Neutrophil (primary cell): ENCODE data around the gene NUP98.

Source experiments
- H3K27ac ChIP-seq: fragments of 200-600 bp; sonication (generic); 2 replicates; pipeline ENCODE4 v1.5.1; 2016; ENCODE audit warnings: mild to moderate bottlenecking, moderate library complexity
- H3K27me3 ChIP-seq: fragments of 200-600 bp; sonication (generic); 2 replicates; pipeline ENCODE4 v1.6.0; 2016; ENCODE audit warnings: mild to moderate bottlenecking
- H3K36me3 ChIP-seq: fragments of 200-600 bp; sonication (generic); 2 replicates; pipeline ENCODE4 v1.5.1; 2017
- H3K4me1 ChIP-seq, 2 experiments: fragments of 200-600 bp in 1 of 2; sonication (generic) in 1 of 2; 1 replicate in 1 of 2; 2 replicates in 1 of 2; pipeline versions ENCODE4 v1.5.1 to v1.6.1; 2013 to 2016; ENCODE audit warnings: low read depth in 1 of 2, low read length in 1 of 2, mild to moderate bottlenecking in 1 of 2, moderate library complexity in 1 of 2; ENCODE audit not compliant: control insufficient read depth in 1 of 2, insufficient read depth in 1 of 2
- H3K4me3 ChIP-seq, 2 experiments: fragments of 200-600 bp in 1 of 2; sonication (generic) in 1 of 2; 1 replicate in 1 of 2; 2 replicates in 1 of 2; pipeline ENCODE4 v1.5.1; 2013 to 2016; ENCODE audit warnings: low read depth in 1 of 2, low read length in 1 of 2, mild to moderate bottlenecking in 1 of 2, moderate library complexity in 1 of 2
- H3K9me3 ChIP-seq: fragments of 200-600 bp; sonication (generic); 2 replicates; pipeline ENCODE4 v1.5.1; 2016
- TF ChIP-seq, protein P1 (sequence below): fragments of 200-600 bp; sonication (generic); IDR thresholded peaks from 2 replicates; pipeline ENCODE4 v1.5.1; 2016; ENCODE audit warnings: antibody characterized with exemption

The NUP98 gene

DNA sequence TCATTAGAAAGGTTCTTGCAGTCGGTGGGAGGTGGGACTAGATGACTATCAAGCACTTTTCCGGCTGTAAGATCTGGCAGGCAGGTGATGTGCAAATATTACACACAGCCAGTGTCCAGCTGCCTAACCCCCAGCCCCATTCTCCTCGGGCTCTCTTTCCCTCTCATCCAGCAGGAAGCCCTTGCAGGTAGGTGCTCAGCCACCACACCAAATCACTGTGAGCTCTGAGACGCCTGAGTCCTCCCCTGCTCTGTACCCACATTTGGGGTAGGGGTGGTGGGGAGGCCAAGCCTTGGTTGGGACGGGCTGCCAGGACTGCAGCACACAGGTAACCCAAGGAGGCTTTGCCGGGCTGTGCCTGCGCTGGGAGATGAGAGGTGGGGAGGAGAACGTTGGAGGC lies 156.2 kb downstream of the NUP98 start:
- Histone ChIP-seq H3K4me1 (peaks cover 9 to 11% of the 10 kb centered on the region in 2 experiments), H3K27ac (no peak overlapping the region), H3K27me3 (peaks cover 56% of the 10 kb centered on the region), H3K36me3 (no peaks in the 10 kb centered on the region), H3K9me3 (no peaks in the 10 kb centered on the region), H3K4me3 (no peak overlapping the region)
- TF ChIP-seq, protein P1, sequence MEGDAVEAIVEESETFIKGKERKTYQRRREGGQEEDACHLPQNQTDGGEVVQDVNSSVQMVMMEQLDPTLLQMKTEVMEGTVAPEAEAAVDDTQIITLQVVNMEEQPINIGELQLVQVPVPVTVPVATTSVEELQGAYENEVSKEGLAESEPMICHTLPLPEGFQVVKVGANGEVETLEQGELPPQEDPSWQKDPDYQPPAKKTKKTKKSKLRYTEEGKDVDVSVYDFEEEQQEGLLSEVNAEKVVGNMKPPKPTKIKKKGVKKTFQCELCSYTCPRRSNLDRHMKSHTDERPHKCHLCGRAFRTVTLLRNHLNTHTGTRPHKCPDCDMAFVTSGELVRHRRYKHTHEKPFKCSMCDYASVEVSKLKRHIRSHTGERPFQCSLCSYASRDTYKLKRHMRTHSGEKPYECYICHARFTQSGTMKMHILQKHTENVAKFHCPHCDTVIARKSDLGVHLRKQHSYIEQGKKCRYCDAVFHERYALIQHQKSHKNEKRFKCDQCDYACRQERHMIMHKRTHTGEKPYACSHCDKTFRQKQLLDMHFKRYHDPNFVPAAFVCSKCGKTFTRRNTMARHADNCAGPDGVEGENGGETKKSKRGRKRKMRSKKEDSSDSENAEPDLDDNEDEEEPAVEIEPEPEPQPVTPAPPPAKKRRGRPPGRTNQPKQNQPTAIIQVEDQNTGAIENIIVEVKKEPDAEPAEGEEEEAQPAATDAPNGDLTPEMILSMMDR = no peak

DNA sequence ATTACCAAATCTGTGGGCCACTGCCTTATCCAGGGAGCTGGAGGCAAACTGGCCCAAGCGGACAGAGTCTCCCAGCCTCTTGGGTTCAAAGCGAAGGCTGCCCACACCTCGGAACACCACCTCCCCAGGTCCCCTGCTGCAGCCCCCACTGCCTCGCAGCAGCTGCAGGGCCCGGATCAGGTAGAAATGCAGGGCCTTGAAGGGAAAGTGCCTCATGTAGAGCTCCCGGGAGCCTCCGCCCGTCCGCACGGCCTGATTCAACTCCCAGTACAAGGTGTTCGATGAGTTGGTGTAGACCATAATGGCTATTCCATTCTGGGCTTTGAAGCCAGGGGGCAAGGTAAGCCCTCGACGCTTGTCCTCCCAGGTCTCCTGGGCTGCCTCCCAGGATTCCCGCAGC lies 157.5 kb downstream of the NUP98 start:
- Histone ChIP-seq H3K4me1 (peaks cover 9 to 11% of the 10 kb centered on the region in 2 experiments), H3K9me3 (no peaks in the 10 kb centered on the region), H3K4me3 (no peak overlapping the region), H3K27ac (no peak overlapping the region), H3K27me3 (peaks cover 43% of the 10 kb centered on the region), H3K36me3 (no peaks in the 10 kb centered on the region)
- TF ChIP-seq, protein P1 = no peak

DNA sequence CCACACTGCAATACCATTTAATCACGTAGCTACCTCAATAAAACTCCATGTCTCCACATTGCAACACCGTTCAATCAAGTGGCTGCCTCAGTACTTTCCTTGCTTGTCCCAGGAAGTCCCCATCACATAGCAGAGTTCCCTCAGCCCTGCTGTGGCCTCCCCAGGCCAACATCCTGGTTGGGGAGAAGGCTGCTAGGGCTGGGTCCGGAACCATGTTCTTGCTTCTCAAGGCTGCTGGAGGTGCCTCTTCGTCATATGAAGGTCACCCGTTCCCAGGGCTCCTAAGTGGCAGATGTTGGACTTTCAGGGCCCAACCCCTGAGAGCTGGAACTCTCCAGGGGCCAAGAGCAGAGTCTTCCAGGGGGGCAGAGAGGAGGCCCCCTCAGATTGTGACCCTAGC lies 158.8 kb downstream of the NUP98 start:
- H3K27me3 ChIP-seq = peaks cover 30% of the 10 kb centered on the region
- no peak overlapping the region for H3K27ac ChIP-seq
- H3K4me3 ChIP-seq = no peak overlapping the region
- peaks cover 9 to 11% of the 10 kb centered on the region in 2 experiments for H3K4me1 ChIP-seq
- TF ChIP-seq, protein P1 = no peak
- H3K9me3 ChIP-seq = no peaks in the 10 kb centered on the region
- no peaks in the 10 kb centered on the region for H3K36me3 ChIP-seq

DNA sequence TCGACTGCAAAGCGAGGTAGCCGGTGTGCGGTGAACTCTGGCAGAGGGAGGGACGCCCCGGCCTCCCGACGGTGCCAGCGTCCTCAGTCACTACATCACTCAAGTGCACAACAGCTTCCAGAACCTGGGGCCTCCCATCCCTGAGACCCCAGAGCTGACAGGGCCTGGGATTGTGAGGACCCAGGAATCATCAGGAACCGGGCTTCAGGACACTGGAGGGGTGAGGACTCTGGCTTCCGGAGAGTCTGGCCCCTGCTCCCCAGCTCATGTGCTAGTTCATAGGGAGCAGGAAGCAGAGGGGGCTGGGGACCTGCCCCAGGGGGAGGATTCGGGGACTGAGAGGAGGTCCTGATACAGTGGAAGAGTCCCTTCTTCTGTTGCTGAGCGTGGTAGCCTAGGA lies 160.2 kb downstream of the NUP98 start:
- peaks cover 4 to 6% of the 10 kb centered on the region in 2 experiments for H3K4me1 ChIP-seq
- no peaks in the 10 kb centered on the region for H3K36me3 ChIP-seq
- H3K27ac ChIP-seq = no peak overlapping the region
- H3K9me3 ChIP-seq = no peaks in the 10 kb centered on the region
- peaks cover 16% of the 10 kb centered on the region for H3K27me3 ChIP-seq
- no peak overlapping the region for H3K4me3 ChIP-seq
- TF ChIP-seq, protein P1 = no peak

DNA sequence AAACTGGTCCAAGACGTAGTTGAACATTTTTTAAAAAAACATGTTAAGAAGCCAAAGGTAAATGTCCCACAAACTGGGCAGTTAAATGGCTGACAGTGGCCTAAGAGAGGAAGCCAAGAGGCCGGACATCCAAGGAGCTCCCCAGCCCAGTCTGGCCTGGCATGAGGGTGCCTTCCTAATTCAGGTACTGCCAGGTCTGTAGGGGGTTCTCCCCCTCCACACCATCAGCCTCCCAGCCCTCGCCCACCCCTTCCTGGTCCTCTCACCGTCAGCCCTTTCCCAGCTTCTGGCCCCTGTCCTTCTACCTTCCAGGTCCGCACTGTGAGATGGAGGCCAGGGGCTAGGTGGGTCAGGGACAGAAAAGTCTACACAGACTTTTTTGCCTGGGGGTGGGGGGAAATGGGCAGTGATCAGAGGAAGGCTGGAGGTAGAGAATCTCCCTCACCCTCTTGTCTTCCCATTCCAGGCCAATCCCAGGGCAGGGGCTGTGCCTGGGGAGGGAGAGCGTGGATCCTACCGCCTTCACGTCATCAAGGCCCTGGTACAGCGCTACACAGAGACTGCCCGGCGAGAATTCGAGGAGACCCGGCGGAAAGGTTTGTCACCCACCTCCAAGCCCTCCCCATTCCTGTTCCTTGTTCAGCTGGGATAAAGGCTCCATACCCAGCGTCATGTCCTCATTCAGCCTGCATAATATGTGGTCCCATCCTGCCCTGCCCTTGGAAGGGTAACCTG lies 161.5 kb downstream of the NUP98 start:
- TF ChIP-seq, protein P1 = no peak
- Histone ChIP-seq H3K4me3 (no peak overlapping the region), H3K9me3 (no peaks in the 10 kb centered on the region), H3K4me1 (peaks cover 0 to 4% of the 10 kb centered on the region in 2 experiments), H3K27ac (no peak overlapping the region), H3K27me3 (peaks cover 3% of the 10 kb centered on the region), H3K36me3 (no peaks in the 10 kb centered on the region)
